ENCODE data around the gene SPEM1.

Gene SPEM1

GRCh38 chr17:7388856-7389255 is 31.3 kb upstream of the SPEM1 start:
- TF ChIP-seq EZH2phosphoT487 (IDR thresholded peaks at IDR 0.05; ENCODE audit: borderline replicate concordance, low read length) (no peak), CTCF (IDR thresholded peaks at IDR 0.05; ENCODE audit: low read depth, low read length, poor library complexity, severe bottlenecking) (no peak)
- H3K36me3 ChIP-seq (ENCODE audit: control insufficient read depth, low read length), result no peaks in the 10 kb centered on the region
- H3K4me1 ChIP-seq (ENCODE audit: control insufficient read depth, low read length), result peaks cover 18% of the 10 kb centered on the region

GRCh38 chr17:7389924-7390910 is 29.9 kb upstream of the SPEM1 start:
- Histone ChIP-seq H3K4me2 (ENCODE audit: low read length) (no peak overlapping the region), H4K20me1 (ENCODE audit: control insufficient read depth, insufficient read depth, low read depth, low read length) (no peaks in the 10 kb centered on the region), H3K27ac (ENCODE audit: low read depth, low read length) (no peak overlapping the region), H3K27me3 (ENCODE audit: control insufficient read depth, low read length) (no peaks in the 10 kb centered on the region), H3K36me3 (ENCODE audit: control insufficient read depth, low read length) (no peaks in the 10 kb centered on the region), H3K9me3 (ENCODE audit: control insufficient read depth, insufficient read depth, low read length) (no peaks in the 10 kb centered on the region), H3K9me2 (replicated peaks; ENCODE audit: control insufficient read depth, low read length) (no peaks in the 10 kb centered on the region), H3K4me3 (ENCODE audit: low read length) (no peak overlapping the region), H3K79me2 (ENCODE audit: control insufficient read depth, low read length) (peaks cover 6% of the 10 kb centered on the region; the same call in 1 of the 2 replicates), H3F3A (ENCODE audit: control insufficient read depth, insufficient read depth) (peaks cover 4% of the 10 kb centered on the region; the same call in 1 of the 2 replicates), H3K4me1 (ENCODE audit: control insufficient read depth, low read length) (peaks cover 13% of the 10 kb centered on the region)
- TF ChIP-seq CTCF (IDR thresholded peaks at IDR 0.05; ENCODE audit: low read depth, low read length, poor library complexity, severe bottlenecking) (no peak), EZH2phosphoT487 (IDR thresholded peaks at IDR 0.05; ENCODE audit: borderline replicate concordance, low read length) (no peak)

More at GRCh38 chr17:7388856-7389255, 31.3 kb upstream of the SPEM1 start:
- Histone ChIP-seq H3K4me2 (ENCODE audit: low read length) (no peak overlapping the region), H3K4me3 (ENCODE audit: low read length) (no peak overlapping the region), H3K9me2 (replicated peaks; ENCODE audit: control insufficient read depth, low read length) (no peaks in the 10 kb centered on the region), H3K27me3 (ENCODE audit: control insufficient read depth, low read length) (no peaks in the 10 kb centered on the region), H3K79me2 (ENCODE audit: control insufficient read depth, low read length) (peaks cover 5% of the 10 kb centered on the region; the same call in 1 of the 2 replicates), H3F3A (ENCODE audit: control insufficient read depth, insufficient read depth) (peaks cover 4% of the 10 kb centered on the region; the same call in 1 of the 2 replicates), H4K20me1 (ENCODE audit: control insufficient read depth, insufficient read depth, low read depth, low read length) (no peaks in the 10 kb centered on the region), H3K9me3 (ENCODE audit: control insufficient read depth, insufficient read depth, low read length) (no peaks in the 10 kb centered on the region), H3K27ac (ENCODE audit: low read depth, low read length) (no peak overlapping the region)

- no peaks in the 10 kb centered on the region for H3K9me3 ChIP-seq (ENCODE audit: control insufficient read depth, insufficient read depth, low read length)
- H3K4me1 ChIP-seq (ENCODE audit: control insufficient read depth, low read length), result peaks cover 14% of the 10 kb centered on the region
- no peaks in the 10 kb centered on the region for H4K20me1 ChIP-seq (ENCODE audit: control insufficient read depth, insufficient read depth, low read depth, low read length)
- no peaks in the 10 kb centered on the region for H3K27me3 ChIP-seq (ENCODE audit: control insufficient read depth, low read length)
- H3K9me2 ChIP-seq (replicated peaks; ENCODE audit: control insufficient read depth, low read length), result no peaks in the 10 kb centered on the region
- H3K79me2 ChIP-seq (ENCODE audit: control insufficient read depth, low read length), result peaks cover 6% of the 10 kb centered on the region; the same call in 1 of the 2 replicates
- TF ChIP-seq EZH2phosphoT487 (IDR thresholded peaks at IDR 0.05; ENCODE audit: borderline replicate concordance, low read length) (no peak), CTCF (IDR thresholded peaks at IDR 0.05; ENCODE audit: low read depth, low read length, poor library complexity, severe bottlenecking) (no peak)
- H3K27ac ChIP-seq (ENCODE audit: low read depth, low read length), result no peak overlapping the region
- no peaks in the 10 kb centered on the region for H3K36me3 ChIP-seq (ENCODE audit: control insufficient read depth, low read length)
- no peak overlapping the region for H3K4me2 ChIP-seq (ENCODE audit: low read length)
- peaks cover 4% of the 10 kb centered on the region; the same call in 1 of the 2 replicates for H3F3A ChIP-seq (ENCODE audit: control insufficient read depth, insufficient read depth)
- H3K4me3 ChIP-seq (ENCODE audit: low read length), result no peak overlapping the region
Measured at GRCh38 chr17:7391307-7391706, 28.8 kb upstream of the SPEM1 start.

Measured in DOHH2 (cell line).